Mucosa of stomach (tissue), 1 donor: ENCODE data around the gene MANF.

Experiments
- H3K27me3 ChIP-seq: one replicate; pipeline ENCODE4 v1.7.0; 2013; ENCODE audit warnings: mild to moderate bottlenecking, low read length; ENCODE audit not compliant: control insufficient read depth, insufficient read depth
- H3K36me3 ChIP-seq: one replicate; pipeline ENCODE4 v1.7.0; 2013; ENCODE audit warnings: low read length; ENCODE audit not compliant: control insufficient read depth, insufficient read depth
- H3K4me1 ChIP-seq: one replicate; pipeline ENCODE4 v1.7.0; 2013; ENCODE audit warnings: mild to moderate bottlenecking, low read length; ENCODE audit not compliant: control insufficient read depth, insufficient read depth
- H3K4me3 ChIP-seq: one replicate; pipeline ENCODE4 v1.7.0; 2013; ENCODE audit warnings: low read length
- H3K9ac ChIP-seq: one replicate; pipeline ENCODE4 v1.7.0; 2013; ENCODE audit warnings: mild to moderate bottlenecking, low read length, moderate library complexity
- H3K9me3 ChIP-seq: one replicate; pipeline ENCODE4 v1.7.0; 2013; ENCODE audit warnings: mild to moderate bottlenecking, low read length, moderate library complexity; ENCODE audit not compliant: control insufficient read depth
- donor health status: Pancreatic carcinoma.

Gene MANF

GRCh38 chr3:51393134-51393495 lies 8.0 kb downstream of the MANF start:
- no peaks in the 10 kb centered on the region for H3K9me3 ChIP-seq
- no peak overlapping the region for H3K4me3 ChIP-seq
- H3K27me3 ChIP-seq = no peaks in the 10 kb centered on the region
- peaks cover 61% of the 10 kb centered on the region for H3K4me1 ChIP-seq
- peaks cover 34% of the 10 kb centered on the region for H3K36me3 ChIP-seq
- no peak overlapping the region for H3K9ac ChIP-seq

- Histone ChIP-seq H3K4me3 (no peak overlapping the region), H3K9ac (no peak overlapping the region), H3K27me3 (no peaks in the 10 kb centered on the region), H3K9me3 (no peaks in the 10 kb centered on the region), H3K4me1 (peaks cover 56% of the 10 kb centered on the region), H3K36me3 (peaks cover 31% of the 10 kb centered on the region)
Observed at GRCh38 chr3:51393564-51393963, 8.5 kb downstream of the MANF start.

GRCh38 chr3:51394541-51394940 lies 9.4 kb downstream of the MANF start:
- no peaks in the 10 kb centered on the region for H3K27me3 ChIP-seq
- no peaks in the 10 kb centered on the region for H3K9me3 ChIP-seq
- no peak overlapping the region for H3K9ac ChIP-seq
- H3K36me3 ChIP-seq = peaks cover 28% of the 10 kb centered on the region
- peaks cover 46% of the 10 kb centered on the region for H3K4me1 ChIP-seq
- no peak overlapping the region for H3K4me3 ChIP-seq

GRCh38 chr3:51395493-51396213 lies 10.6 kb downstream of the MANF start:
- Histone ChIP-seq H3K9me3 (no peaks in the 10 kb centered on the region), H3K4me1 (peaks cover 35% of the 10 kb centered on the region), H3K36me3 (peaks cover 23% of the 10 kb centered on the region), H3K9ac (no peak overlapping the region), H3K27me3 (no peaks in the 10 kb centered on the region), H3K4me3 (no peak overlapping the region)

- Histone ChIP-seq H3K4me1 (peaks cover 33% of the 10 kb centered on the region), H3K4me3 (no peak overlapping the region)
Observed at GRCh38 chr3:51396401-51396800, 11.3 kb downstream of the MANF start.

GRCh38 chr3:51397392-51397791 lies 12.3 kb downstream of the MANF start:
- peaks cover 27% of the 10 kb centered on the region for H3K4me1 ChIP-seq
- no peaks in the 10 kb centered on the region for H3K27me3 ChIP-seq
- H3K36me3 ChIP-seq = peaks cover 23% of the 10 kb centered on the region
- no peaks in the 10 kb centered on the region for H3K9me3 ChIP-seq
- H3K4me3 ChIP-seq = no peak overlapping the region
- H3K9ac ChIP-seq = no peak overlapping the region

More at GRCh38 chr3:51396401-51396800, 11.3 kb downstream of the MANF start:
- Histone ChIP-seq H3K27me3 (no peaks in the 10 kb centered on the region), H3K9me3 (no peaks in the 10 kb centered on the region), H3K36me3 (peaks cover 23% of the 10 kb centered on the region), H3K9ac (no peak overlapping the region)

GRCh38 chr3:51398595-51399310 lies 13.7 kb downstream of the MANF start:
- Histone ChIP-seq H3K4me1 (peaks cover 14% of the 10 kb centered on the region), H3K4me3 (no peak overlapping the region), H3K27me3 (no peaks in the 10 kb centered on the region), H3K9ac (no peak overlapping the region), H3K36me3 (peaks cover 23% of the 10 kb centered on the region), H3K9me3 (no peaks in the 10 kb centered on the region)

- no peaks in the 10 kb centered on the region for H3K4me1 ChIP-seq
- no peaks in the 10 kb centered on the region for H3K9me3 ChIP-seq
- H3K4me3 ChIP-seq = no peak overlapping the region
- no peaks in the 10 kb centered on the region for H3K27me3 ChIP-seq
- H3K9ac ChIP-seq = no peak overlapping the region
- H3K36me3 ChIP-seq = peaks cover 16% of the 10 kb centered on the region
Observed at GRCh38 chr3:51400166-51400565, 15.1 kb downstream of the MANF start.

GRCh38 chr3:51401735-51402134 lies 16.6 kb downstream of the MANF start:
- no peaks in the 10 kb centered on the region for H3K9me3 ChIP-seq
- no peak overlapping the region for H3K9ac ChIP-seq
- no peak overlapping the region for H3K4me3 ChIP-seq
- H3K27me3 ChIP-seq = no peaks in the 10 kb centered on the region
- no peaks in the 10 kb centered on the region for H3K4me1 ChIP-seq
- H3K36me3 ChIP-seq = peaks cover 5% of the 10 kb centered on the region

- no peaks in the 10 kb centered on the region for H3K4me1 ChIP-seq
- no peak overlapping the region for H3K4me3 ChIP-seq
- no peaks in the 10 kb centered on the region for H3K9me3 ChIP-seq
- no peaks in the 10 kb centered on the region for H3K27me3 ChIP-seq
- H3K9ac ChIP-seq = no peak overlapping the region
- H3K36me3 ChIP-seq = peaks cover 5% of the 10 kb centered on the region
Observed at GRCh38 chr3:51403675-51404074, 18.6 kb downstream of the MANF start.

GRCh38 chr3:51408021-51408420 lies 22.9 kb downstream of the MANF start:
- Histone ChIP-seq H3K9me3 (no peaks in the 10 kb centered on the region), H3K4me1 (no peaks in the 10 kb centered on the region), H3K4me3 (no peak overlapping the region), H3K27me3 (no peaks in the 10 kb centered on the region), H3K36me3 (peaks cover 6% of the 10 kb centered on the region), H3K9ac (no peak overlapping the region)

GRCh38 chr3:51408813-51409212 lies 23.7 kb downstream of the MANF start:
- no peak overlapping the region for H3K4me3 ChIP-seq
- H3K36me3 ChIP-seq = peaks cover 4% of the 10 kb centered on the region
- H3K4me1 ChIP-seq = no peaks in the 10 kb centered on the region
- H3K9me3 ChIP-seq = no peaks in the 10 kb centered on the region
- H3K27me3 ChIP-seq = no peaks in the 10 kb centered on the region
- no peak overlapping the region for H3K9ac ChIP-seq
